ENCODE measurements around the gene PARD6G.

DNA sequence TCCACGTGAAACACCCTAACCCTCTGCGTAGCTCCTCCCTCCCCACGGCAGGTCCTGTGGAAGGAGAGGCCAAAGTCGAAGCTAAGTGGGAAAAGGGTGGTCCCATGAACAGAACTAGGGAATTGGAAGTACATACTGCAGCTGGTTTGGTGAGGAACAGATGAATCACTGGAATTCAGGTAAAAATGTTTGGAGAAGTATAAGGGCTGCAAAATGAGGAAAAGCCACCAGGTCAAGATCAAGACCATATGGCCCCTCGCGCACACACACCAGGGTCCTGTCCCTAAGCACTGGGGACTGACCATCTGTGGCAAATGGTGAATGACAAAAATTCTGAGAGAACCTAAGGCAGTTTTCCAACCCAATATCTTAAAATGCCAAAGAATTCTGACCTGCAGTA, 3.1 kb downstream of the PARD6G start:
- TF ChIP-seq POLR2A (IDR thresholded peaks at IDR 0.05), result no peak
- TF ChIP-seq, protein P1, sequence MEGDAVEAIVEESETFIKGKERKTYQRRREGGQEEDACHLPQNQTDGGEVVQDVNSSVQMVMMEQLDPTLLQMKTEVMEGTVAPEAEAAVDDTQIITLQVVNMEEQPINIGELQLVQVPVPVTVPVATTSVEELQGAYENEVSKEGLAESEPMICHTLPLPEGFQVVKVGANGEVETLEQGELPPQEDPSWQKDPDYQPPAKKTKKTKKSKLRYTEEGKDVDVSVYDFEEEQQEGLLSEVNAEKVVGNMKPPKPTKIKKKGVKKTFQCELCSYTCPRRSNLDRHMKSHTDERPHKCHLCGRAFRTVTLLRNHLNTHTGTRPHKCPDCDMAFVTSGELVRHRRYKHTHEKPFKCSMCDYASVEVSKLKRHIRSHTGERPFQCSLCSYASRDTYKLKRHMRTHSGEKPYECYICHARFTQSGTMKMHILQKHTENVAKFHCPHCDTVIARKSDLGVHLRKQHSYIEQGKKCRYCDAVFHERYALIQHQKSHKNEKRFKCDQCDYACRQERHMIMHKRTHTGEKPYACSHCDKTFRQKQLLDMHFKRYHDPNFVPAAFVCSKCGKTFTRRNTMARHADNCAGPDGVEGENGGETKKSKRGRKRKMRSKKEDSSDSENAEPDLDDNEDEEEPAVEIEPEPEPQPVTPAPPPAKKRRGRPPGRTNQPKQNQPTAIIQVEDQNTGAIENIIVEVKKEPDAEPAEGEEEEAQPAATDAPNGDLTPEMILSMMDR (IDR thresholded peaks at IDR 0.05), result no peak
